GM10248 (cell line): ENCODE results near the gene FLRT2.

Source experiments
- CTCF ChIA-PET: fragments of 300-600 bp; sonication (Branson Sonifier 250); formaldehyde crosslinking; extraction: SDS; loops from one replicate; lab custom pipeline; 2021; ENCODE audit warnings: antibody characterized with exemption; lab: Yijun Ruan, JAX
- POLR2A ChIA-PET: fragments of 350-650 bp; sonication (Branson Sonifier 250); formaldehyde crosslinking; extraction: SDS; loops from one replicate; lab custom pipeline; 2020; ENCODE audit warnings: antibody characterized with exemption; lab: Yijun Ruan, JAX
- DNase-seq: peaks from one replicate; pipeline ENCODE4 v3.0.0; 2012; ENCODE audit errors: extremely low spot score
- TF ChIP-seq, protein P1 (sequence below): IDR thresholded peaks from 2 replicates; pipeline ENCODE4 v1.5.1; 2012; ENCODE audit warnings: mild to moderate bottlenecking, low read depth; ENCODE audit errors: extremely low read depth, missing control alignments, control extremely low read depth

FLRT2 gene

DNA sequence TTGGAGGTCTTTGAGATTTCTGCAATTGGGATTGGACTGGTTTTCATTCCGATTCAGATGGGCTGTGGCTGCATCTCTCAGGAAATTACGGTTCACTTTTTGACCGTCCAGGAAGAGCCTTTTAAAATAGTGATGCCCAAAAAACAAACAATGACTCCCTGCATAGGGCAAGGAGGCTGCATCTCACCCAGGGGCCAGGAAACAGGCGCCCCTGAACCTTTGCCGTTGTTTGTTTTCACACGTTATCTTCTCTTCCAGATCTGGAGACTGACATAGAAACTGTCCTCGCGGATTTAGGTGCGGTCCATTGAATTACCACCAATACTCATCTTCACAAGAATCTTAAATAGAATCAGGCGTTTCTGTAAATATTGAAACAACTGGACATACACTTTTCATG, 66.0 kb downstream of the FLRT2 start:
- TF ChIP-seq, protein P1, sequence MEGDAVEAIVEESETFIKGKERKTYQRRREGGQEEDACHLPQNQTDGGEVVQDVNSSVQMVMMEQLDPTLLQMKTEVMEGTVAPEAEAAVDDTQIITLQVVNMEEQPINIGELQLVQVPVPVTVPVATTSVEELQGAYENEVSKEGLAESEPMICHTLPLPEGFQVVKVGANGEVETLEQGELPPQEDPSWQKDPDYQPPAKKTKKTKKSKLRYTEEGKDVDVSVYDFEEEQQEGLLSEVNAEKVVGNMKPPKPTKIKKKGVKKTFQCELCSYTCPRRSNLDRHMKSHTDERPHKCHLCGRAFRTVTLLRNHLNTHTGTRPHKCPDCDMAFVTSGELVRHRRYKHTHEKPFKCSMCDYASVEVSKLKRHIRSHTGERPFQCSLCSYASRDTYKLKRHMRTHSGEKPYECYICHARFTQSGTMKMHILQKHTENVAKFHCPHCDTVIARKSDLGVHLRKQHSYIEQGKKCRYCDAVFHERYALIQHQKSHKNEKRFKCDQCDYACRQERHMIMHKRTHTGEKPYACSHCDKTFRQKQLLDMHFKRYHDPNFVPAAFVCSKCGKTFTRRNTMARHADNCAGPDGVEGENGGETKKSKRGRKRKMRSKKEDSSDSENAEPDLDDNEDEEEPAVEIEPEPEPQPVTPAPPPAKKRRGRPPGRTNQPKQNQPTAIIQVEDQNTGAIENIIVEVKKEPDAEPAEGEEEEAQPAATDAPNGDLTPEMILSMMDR: no peak
- POLR2A ChIA-PET: no interaction called here
- CTCF ChIA-PET: no interaction called here
- DNase-seq: no peak

DNA sequence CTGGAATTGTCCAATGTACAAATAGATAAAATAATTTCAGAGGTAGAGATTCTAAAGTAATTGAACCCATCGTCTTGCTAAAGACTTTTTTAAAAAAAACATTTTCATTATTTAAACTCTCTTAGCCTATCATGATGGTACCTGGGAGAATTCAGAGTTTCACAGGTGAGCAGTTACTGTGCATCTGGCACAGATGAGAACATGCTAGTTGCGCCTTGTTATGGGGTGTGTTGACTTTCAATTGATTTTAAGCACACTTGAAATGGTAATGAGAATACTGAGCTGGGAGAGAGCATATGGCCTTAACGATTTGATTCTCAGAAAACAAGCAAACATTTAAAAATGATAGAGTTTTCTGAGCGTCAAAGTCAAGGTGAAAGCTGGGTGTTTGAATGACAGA, 66.6 kb downstream of the FLRT2 start:
- DNase-seq: no peak
- TF ChIP-seq, protein P1: no peak
- ChIA-PET CTCF (interaction anchor here (0.7 to 1.0 kb wide), 2 partner anchors 10 to 496 kb away, joined by 3 read pairs; no protein-coding TSS in a partner anchor), POLR2A (no interaction called here)

DNA sequence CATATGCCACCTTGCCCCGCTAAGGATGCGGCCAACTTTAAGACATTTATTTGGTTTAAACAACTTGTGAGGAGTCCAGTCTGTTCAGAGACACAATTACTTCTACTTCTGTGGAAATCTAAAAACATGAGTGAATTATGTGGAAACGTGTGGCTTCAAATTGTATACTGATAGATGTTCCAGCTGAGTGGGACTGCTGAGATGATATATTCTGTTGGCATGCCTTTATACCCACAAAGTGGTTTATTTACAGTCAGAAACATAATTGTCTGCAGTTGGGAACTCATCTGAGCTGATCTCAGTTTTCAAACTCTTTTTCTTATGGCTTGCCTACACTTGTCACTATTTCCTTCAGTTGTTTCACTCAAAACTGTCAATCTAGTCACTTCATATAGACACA, 67.8 kb downstream of the FLRT2 start:
- ChIA-PET CTCF (interaction anchor here (0.7 to 1.0 kb wide), 2 partner anchors 11 to 21 kb away, joined by 3 read pairs; no protein-coding TSS in a partner anchor), POLR2A (no interaction called here)
- no peak for DNase-seq
- TF ChIP-seq, protein P1: no peak

DNA sequence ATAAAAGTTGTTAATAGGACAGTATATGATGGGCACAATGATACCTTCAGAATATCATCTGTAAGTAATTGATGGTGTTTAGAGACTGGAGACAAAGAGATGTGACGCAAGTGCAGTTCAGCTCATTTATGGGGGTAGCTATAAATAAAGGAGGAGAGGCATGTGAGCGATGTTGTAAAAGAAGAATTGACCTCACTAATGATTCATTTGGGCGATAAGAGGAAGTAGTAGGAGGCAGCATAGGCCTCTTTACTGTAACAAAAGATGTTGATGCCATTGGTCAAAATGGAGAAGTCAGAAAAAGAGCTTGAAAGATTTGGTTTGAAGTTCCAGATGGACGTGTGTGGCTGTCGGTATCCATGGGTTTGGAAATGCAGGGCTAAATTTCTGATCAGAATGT, 70.0 kb downstream of the FLRT2 start:
- ChIA-PET CTCF (no interaction called here), POLR2A (no interaction called here)
- TF ChIP-seq, protein P1: no peak
- DNase-seq: no peak

DNA sequence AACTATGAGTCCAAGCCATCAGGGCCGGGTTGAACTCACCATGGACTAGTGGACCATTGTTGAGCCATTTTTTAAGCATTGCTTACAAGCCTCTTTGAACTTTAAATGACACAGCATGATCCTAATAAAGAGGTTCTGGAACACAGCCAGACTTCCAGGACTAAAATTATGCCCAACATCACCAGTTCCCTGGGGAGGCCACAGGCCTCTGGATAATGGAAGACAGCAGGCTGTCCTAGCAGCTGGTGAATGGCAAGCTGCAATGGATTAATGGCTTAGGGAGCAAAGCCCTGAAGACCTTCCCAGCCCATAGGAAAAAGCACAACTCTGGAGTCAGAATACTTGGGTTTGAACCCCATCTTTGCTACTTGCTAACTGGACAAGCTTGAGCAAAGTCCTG, 71.3 kb downstream of the FLRT2 start:
- DNase-seq: no peak
- TF ChIP-seq, protein P1: no peak
- CTCF ChIA-PET: no interaction called here
- POLR2A ChIA-PET: no interaction called here

DNA sequence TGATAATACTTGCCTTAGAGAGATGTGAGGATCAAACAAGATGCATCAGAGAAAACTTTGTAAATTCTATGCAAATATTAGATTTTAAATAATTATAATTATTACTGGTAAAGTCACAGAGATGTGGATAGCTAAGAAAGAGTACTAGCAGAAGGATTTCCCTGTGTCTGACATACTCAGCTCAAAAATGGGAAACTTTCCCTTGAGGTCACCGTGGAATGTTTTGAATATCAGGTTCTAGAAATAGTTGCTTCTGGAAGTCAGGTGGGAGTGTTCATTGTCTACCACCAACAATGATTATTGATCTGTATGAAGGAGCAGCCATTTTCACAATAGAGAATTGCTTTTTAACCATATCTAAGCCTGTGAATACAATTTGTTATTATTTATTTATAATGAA, 71.7 kb downstream of the FLRT2 start:
- TF ChIP-seq, protein P1: no peak
- ChIA-PET CTCF (no interaction called here), POLR2A (no interaction called here)
- DNase-seq: no peak

DNA sequence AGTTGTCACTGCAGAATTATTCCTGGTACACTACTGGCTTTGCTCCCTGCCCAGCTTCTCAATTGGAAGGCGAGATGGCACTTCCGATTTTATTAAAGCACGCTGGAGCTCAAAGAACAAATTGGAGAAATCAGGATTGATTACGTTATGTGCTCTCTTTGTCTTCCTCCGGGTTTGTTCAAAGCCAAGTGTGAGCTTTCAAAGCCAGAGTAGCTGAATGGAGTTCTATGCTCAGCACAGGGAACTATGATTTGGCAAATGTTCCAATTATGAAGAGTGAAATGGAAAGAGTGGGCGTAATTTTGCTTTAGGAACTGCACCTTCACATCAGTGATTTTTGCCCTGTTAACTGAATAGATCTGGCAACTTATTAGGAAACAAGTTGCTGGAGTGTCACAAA, 72.4 kb downstream of the FLRT2 start:
- POLR2A ChIA-PET: no interaction called here

More for the DNA sequence above, 72.4 kb downstream of the FLRT2 start:
- TF ChIP-seq, protein P1: no peak
- DNase-seq: no peak
- CTCF ChIA-PET: no interaction called here
